PC-3 (cell line): ENCODE results near the gene ARMC7. TPM values are rescaled to one million over a fixed set of nuclear protein-coding genes. Genes with fewer than 3 reads are reported as not detected.

Source experiments
- ATAC-seq: fragments of 200-7000 bp; cut with Tn5 transposase; 2 replicates; pipeline ENCODE4 v1.9.1; 2020; ENCODE audit warnings: mild to moderate bottlenecking, moderate library complexity
- BruUV-seq: library from RNA; stranded (reverse); fragments of 400-500 nt; replicated peaks from 2 replicates; lab custom pipeline; 2021; lab: Mats Ljungman, UMichigan
- CTCF ChIA-PET: fragments of 300-600 bp; sonication (Branson Sonifier 250); formaldehyde crosslinking; loops from one replicate; lab custom pipeline; 2022; ENCODE audit warnings: antibody characterized with exemption; lab: Charles Lee
- POLR2A ChIA-PET: fragments of 300-600 bp; sonication (Branson Sonifier 250); formaldehyde crosslinking; loops from one replicate; lab custom pipeline; 2022; ENCODE audit warnings: antibody characterized with exemption; ENCODE audit not compliant: unreplicated experiment; lab: Charles Lee
- DNase-seq: peaks from one replicate; pipeline ENCODE4 v3.0.0-alpha.2; 2015
- H2AFZ ChIP-seq: fragments of 300-600 bp; sonication (generic); 2 replicates; pipeline ENCODE4 v1.6.0; 2016; ENCODE audit warnings: antibody characterized with exemption, low read length
- H3F3A ChIP-seq: fragments of 300-600 bp; sonication (generic); one replicate; pipeline ENCODE4 v1.6.0; 2017; ENCODE audit warnings: antibody characterized with exemption, low read length, control low read depth, mild to moderate bottlenecking; ENCODE audit not compliant: unreplicated experiment
- H3K27ac ChIP-seq: fragments of 300-600 bp; sonication (generic); 2 replicates; pipeline ENCODE4 v1.5.1; 2016; ENCODE audit warnings: mild to moderate bottlenecking, low read length
- H3K27me3 ChIP-seq: fragments of 300-600 bp; sonication (generic); 2 replicates; pipeline ENCODE4 v1.6.1; 2016; ENCODE audit warnings: low read length, mixed read lengths
- H3K36me3 ChIP-seq: fragments of 300-600 bp; sonication (generic); 2 replicates; pipeline ENCODE4 v1.6.1; 2016; ENCODE audit warnings: low read depth, mixed run types, low read length, mixed read lengths
- H3K4me1 ChIP-seq: fragments of 300-600 bp; sonication (generic); 2 replicates; pipeline ENCODE4 v1.5.1; 2016; ENCODE audit warnings: low read length; ENCODE audit not compliant: insufficient read depth
- H3K4me2 ChIP-seq: fragments of 300-600 bp; sonication (generic); 2 replicates; pipeline ENCODE4 v1.6.0; 2016; ENCODE audit warnings: low read length
- H3K4me3 ChIP-seq: fragments of 300-600 bp; sonication (generic); 2 replicates; pipeline ENCODE4 v1.5.1; 2016; ENCODE audit warnings: mild to moderate bottlenecking, low read length, mixed read lengths
- H3K79me2 ChIP-seq: fragments of 300-600 bp; sonication (generic); 2 replicates; pipeline ENCODE4 v1.6.1; 2017; ENCODE audit warnings: low read length, mixed read lengths
- H3K9ac ChIP-seq: fragments of 300-600 bp; sonication (generic); 2 replicates; pipeline ENCODE4 v1.6.0; 2016; ENCODE audit warnings: mild to moderate bottlenecking, low read length
- H3K9me2 ChIP-seq: fragments of 300-600 bp; sonication (generic); replicated peaks from 2 replicates; pipeline ENCODE4 v1.6.1; 2016; ENCODE audit warnings: mixed run types, low read length, mixed read lengths
- H3K9me3 ChIP-seq: fragments of 300-600 bp; sonication (generic); 2 replicates; pipeline ENCODE4 v1.6.1; 2016; ENCODE audit warnings: low read length, mixed read lengths
- H4K20me1 ChIP-seq: fragments of 300-600 bp; sonication (generic); 2 replicates; pipeline ENCODE4 v1.6.1; 2016; ENCODE audit warnings: low read length, mixed read lengths
- CTCF ChIP-seq: fragments of 300-600 bp; sonication (generic); conservative IDR thresholded peaks from 2 replicates; pipeline ENCODE4 v1.5.1; 2017; ENCODE audit warnings: antibody characterized with exemption, low read depth, mild to moderate bottlenecking, low read length
- EZH2 ChIP-seq: fragments of 300-600 bp; sonication (generic); IDR thresholded peaks from one replicate; pipeline ENCODE4 v1.6.1; 2017; ENCODE audit warnings: antibody characterized with exemption, mild to moderate bottlenecking, low read length; ENCODE audit not compliant: unreplicated experiment
- EZH2phosphoT487 ChIP-seq: fragments of 300-600 bp; sonication (generic); IDR thresholded peaks from 2 replicates; pipeline ENCODE4 v1.6.1; 2018; ENCODE audit warnings: mild to moderate bottlenecking, antibody characterized with exemption, low read length, borderline replicate concordance
- intact Hi-C: fragments of 100-400 bp; cut with micrococcal nuclease; formaldehyde crosslinking; loops from 2 replicates; pipeline ENCODE4 v1.9.0; 2023
- total RNA-seq: library from RNA; depleted of rRNA; stranded (reverse); fragments of >200 nt; gene quantifications from 2 replicates; pipeline ENCODE4 v1.2.3, GENCODE V29; 2014

Gene ARMC7
- total RNA-seq, 1 experiment from 2014 or later, result 17.0 TPM

DNA sequence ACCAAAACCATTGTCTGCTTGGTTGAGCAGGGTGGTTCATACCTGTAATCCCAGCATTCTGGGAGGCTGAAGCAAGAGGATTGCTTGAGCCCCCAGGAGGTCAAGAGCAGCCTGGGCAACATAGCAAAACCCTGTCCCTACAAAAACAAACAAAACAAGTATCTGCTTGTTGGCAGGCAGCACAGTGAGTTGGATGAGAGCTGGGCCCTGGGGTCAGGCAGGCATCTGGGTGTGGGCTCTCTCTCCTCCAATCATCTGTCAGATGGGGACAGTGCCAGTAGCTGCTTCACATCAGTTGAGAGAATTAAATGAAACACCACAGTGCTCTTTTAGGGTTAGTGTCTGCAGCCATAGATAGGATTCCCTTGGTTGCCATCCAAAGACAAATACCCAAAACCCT is 5.8 kb downstream of the ARMC7 start:
- Histone ChIP-seq H3K9ac (no peak overlapping the region), H3K79me2 (peaks cover 72% of the 10 kb centered on the region), H3K4me1 (peaks cover 32% of the 10 kb centered on the region), H3K36me3 (peaks cover 22% of the 10 kb centered on the region; the same call in 1 of the 2 replicates), H3K4me2 (no peak overlapping the region), H3K9me2 (no peaks in the 10 kb centered on the region), H3K27ac (no peak overlapping the region), H3F3A (no peaks in the 10 kb centered on the region), H2AFZ (no peak overlapping the region), H3K9me3 (no peaks in the 10 kb centered on the region), H3K4me3 (no peak overlapping the region), H3K27me3 (no peaks in the 10 kb centered on the region), H4K20me1 (no peaks in the 10 kb centered on the region)
- DNase-seq, result no peak
- BruUV-seq, result no TSS peak
- no peak for ATAC-seq
- POLR2A ChIA-PET, result no interaction called here
- TF ChIP-seq EZH2, result no peak
- no peak for TF ChIP-seq CTCF
- TF ChIP-seq EZH2phosphoT487, result no peak
- intact Hi-C loops, result loop anchor here (10.0 kb wide), 1 partner anchor 299 kb away; no protein-coding TSS in a partner anchor
- CTCF ChIA-PET, result interaction anchor here (0.5 to 2.9 kb wide), 3 partner anchors 8 to 86 kb away, joined by 9 to 57 read pairs (median 18); no protein-coding TSS in a partner anchor

DNA sequence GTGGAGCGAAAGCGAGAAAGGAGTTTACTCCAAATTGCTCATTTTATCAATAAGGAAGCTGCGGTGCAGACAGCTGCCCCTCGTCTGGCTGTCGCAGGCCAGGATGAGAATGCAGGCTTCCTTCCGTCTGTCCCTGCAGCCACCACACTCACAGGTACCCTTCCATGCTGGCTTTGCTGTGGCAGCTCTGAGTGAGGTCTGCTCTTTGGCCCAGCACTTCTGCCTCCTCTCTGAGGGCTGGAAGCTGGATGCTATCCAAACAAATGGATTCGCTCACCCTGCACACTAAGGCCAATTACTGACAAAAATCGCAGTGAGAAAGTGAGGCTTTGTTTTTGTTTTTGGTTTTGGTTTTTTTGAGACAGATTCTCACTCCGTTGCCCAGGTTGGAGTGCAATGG is 7.0 kb downstream of the ARMC7 start:
- intact Hi-C loops, result loop anchor here (10.0 kb wide), 1 partner anchor 298 kb away; no protein-coding TSS in a partner anchor
- Histone ChIP-seq H2AFZ (no peak overlapping the region), H3K36me3 (peaks cover 27% of the 10 kb centered on the region; the same call in 1 of the 2 replicates), H3K4me3 (no peak overlapping the region), H3K27me3 (no peaks in the 10 kb centered on the region), H3K9me3 (no peaks in the 10 kb centered on the region), H4K20me1 (no peaks in the 10 kb centered on the region), H3K79me2 (peaks cover 62% of the 10 kb centered on the region), H3K27ac (no peak overlapping the region), H3K9me2 (no peaks in the 10 kb centered on the region), H3K4me1 (peaks cover 21% of the 10 kb centered on the region), H3K9ac (no peak overlapping the region), H3F3A (peaks cover 1% of the 10 kb centered on the region), H3K4me2 (no peak overlapping the region)
- DNase-seq, result no peak
- ChIA-PET POLR2A (interaction anchor here (0.6 kb wide), 1 partner anchor 155 kb away, joined by 3 read pairs; no protein-coding TSS in a partner anchor), CTCF (no interaction called here)
- BruUV-seq, result no TSS peak
- no peak for ATAC-seq
- TF ChIP-seq CTCF, result no peak
- TF ChIP-seq EZH2phosphoT487, result no peak
- TF ChIP-seq EZH2, result no peak

GRCh38 chr17:75118307-75118706 is 8.5 kb downstream of the ARMC7 start:
- CTCF ChIA-PET, result interaction anchor here (0.6 kb wide), 1 partner anchor 12 kb away, joined by 3 read pairs; no protein-coding TSS in a partner anchor
- no peak overlapping the region for H3K27ac ChIP-seq
- POLR2A ChIA-PET, result interaction anchor here (0.6 kb wide), 1 partner anchor 30 kb away, joined by 4 read pairs; no protein-coding TSS in a partner anchor
- no peak for TF ChIP-seq EZH2phosphoT487
- no peak for TF ChIP-seq EZH2
- TF ChIP-seq CTCF, result no peak
- peaks cover 16% of the 10 kb centered on the region for H3K4me1 ChIP-seq
- peaks cover 3% of the 10 kb centered on the region for H3F3A ChIP-seq
- no peaks in the 10 kb centered on the region for H3K9me2 ChIP-seq
- peaks cover 27% of the 10 kb centered on the region; the same call in 1 of the 2 replicates for H3K36me3 ChIP-seq
- no TSS peak for BruUV-seq
- ATAC-seq (no peak), DNase-seq (no peak)
- H3K9me3 ChIP-seq, result no peaks in the 10 kb centered on the region
- no peak overlapping the region for H3K9ac ChIP-seq
- no peaks in the 10 kb centered on the region for H3K27me3 ChIP-seq
- intact Hi-C loops, result loop anchor here (10.0 kb wide), 1 partner anchor 296 kb away; no protein-coding TSS in a partner anchor
- H2AFZ ChIP-seq, result no peak overlapping the region
- peaks cover 62% of the 10 kb centered on the region for H3K79me2 ChIP-seq
- H3K4me3 ChIP-seq, result no peak overlapping the region
- H4K20me1 ChIP-seq, result no peaks in the 10 kb centered on the region
- no peak overlapping the region for H3K4me2 ChIP-seq
